Measurements from ENCODE around the gene CNTFR. TPM values are rescaled to one million over a fixed set of nuclear protein-coding genes. Genes with fewer than 3 reads are reported as not detected.

The CNTFR gene
- total RNA-seq, 1 donor from 2014 or later, result 8.6 TPM

- Histone ChIP-seq H3K27ac (no peak overlapping the region), H3K27me3 (no peaks in the 10 kb centered on the region), H3K4me3 (no peak overlapping the region), H3F3A (ENCODE audit: low read depth) (no peaks in the 10 kb centered on the region), H3K9ac (no peak overlapping the region), H3K4me2 (no peak overlapping the region), H2AFZ (replicated peaks) (no peak overlapping the region), H3K4me1 (no peaks in the 10 kb centered on the region), H4K20me1 (ENCODE audit: low read depth) (no peaks in the 10 kb centered on the region), H3K9me3 (ENCODE audit: low read depth) (no peaks in the 10 kb centered on the region), H3K36me3 (no peaks in the 10 kb centered on the region), H3K79me2 (ENCODE audit: low read depth) (no peaks in the 10 kb centered on the region)
- DNase-seq (ENCODE audit: low spot score), result no peak
- Mint-ChIP-seq H3K27me3 (ENCODE audit: insufficient read depth, low read depth) (peaks cover 14% of the 10 kb centered on the region), H3K36me3 (no peaks in the 10 kb centered on the region), H3K27ac (no peak overlapping the region), H3K9me3 (no peaks in the 10 kb centered on the region), H3K4me3 (no peak overlapping the region), H3K4me1 (peaks cover 10% of the 10 kb centered on the region)
- TF ChIP-seq EZH2 (IDR thresholded peaks at IDR 0.05) (no peak), EZH2phosphoT487 (IDR thresholded peaks at IDR 0.05) (no peak)
- TF ChIP-seq, protein P1, sequence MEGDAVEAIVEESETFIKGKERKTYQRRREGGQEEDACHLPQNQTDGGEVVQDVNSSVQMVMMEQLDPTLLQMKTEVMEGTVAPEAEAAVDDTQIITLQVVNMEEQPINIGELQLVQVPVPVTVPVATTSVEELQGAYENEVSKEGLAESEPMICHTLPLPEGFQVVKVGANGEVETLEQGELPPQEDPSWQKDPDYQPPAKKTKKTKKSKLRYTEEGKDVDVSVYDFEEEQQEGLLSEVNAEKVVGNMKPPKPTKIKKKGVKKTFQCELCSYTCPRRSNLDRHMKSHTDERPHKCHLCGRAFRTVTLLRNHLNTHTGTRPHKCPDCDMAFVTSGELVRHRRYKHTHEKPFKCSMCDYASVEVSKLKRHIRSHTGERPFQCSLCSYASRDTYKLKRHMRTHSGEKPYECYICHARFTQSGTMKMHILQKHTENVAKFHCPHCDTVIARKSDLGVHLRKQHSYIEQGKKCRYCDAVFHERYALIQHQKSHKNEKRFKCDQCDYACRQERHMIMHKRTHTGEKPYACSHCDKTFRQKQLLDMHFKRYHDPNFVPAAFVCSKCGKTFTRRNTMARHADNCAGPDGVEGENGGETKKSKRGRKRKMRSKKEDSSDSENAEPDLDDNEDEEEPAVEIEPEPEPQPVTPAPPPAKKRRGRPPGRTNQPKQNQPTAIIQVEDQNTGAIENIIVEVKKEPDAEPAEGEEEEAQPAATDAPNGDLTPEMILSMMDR (IDR thresholded peaks at IDR 0.05), result no peak
Observed at GRCh38 chr9:34544035-34544434, 45.5 kb downstream of the CNTFR start.

- Histone ChIP-seq H3K4me1 (no peaks in the 10 kb centered on the region), H3K4me3 (no peak overlapping the region), H3K27ac (no peak overlapping the region), H3F3A (ENCODE audit: low read depth) (no peaks in the 10 kb centered on the region), H3K9me3 (ENCODE audit: low read depth) (no peaks in the 10 kb centered on the region), H3K4me2 (no peak overlapping the region), H3K9ac (no peak overlapping the region), H4K20me1 (ENCODE audit: low read depth) (no peaks in the 10 kb centered on the region), H3K36me3 (no peaks in the 10 kb centered on the region), H3K79me2 (ENCODE audit: low read depth) (no peaks in the 10 kb centered on the region), H3K27me3 (no peaks in the 10 kb centered on the region), H2AFZ (replicated peaks) (no peak overlapping the region)
- Mint-ChIP-seq H3K4me1 (no peaks in the 10 kb centered on the region), H3K4me3 (no peak overlapping the region), H3K27me3 (ENCODE audit: insufficient read depth, low read depth) (peaks cover 12% of the 10 kb centered on the region), H3K36me3 (no peaks in the 10 kb centered on the region), H3K27ac (no peak overlapping the region), H3K9me3 (no peaks in the 10 kb centered on the region)
- TF ChIP-seq EZH2 (IDR thresholded peaks at IDR 0.05), result no peak
- no peak for TF ChIP-seq EZH2phosphoT487 (IDR thresholded peaks at IDR 0.05)
- TF ChIP-seq, protein P1 (IDR thresholded peaks at IDR 0.05), result no peak
- no peak for DNase-seq (ENCODE audit: low spot score)
Observed at GRCh38 chr9:34541540-34541939, 48.0 kb downstream of the CNTFR start.

GRCh38 chr9:34540827-34541226, 48.7 kb downstream of the CNTFR start:
- Histone ChIP-seq H4K20me1 (ENCODE audit: low read depth) (no peaks in the 10 kb centered on the region), H3K9ac (no peak overlapping the region), H3K36me3 (no peaks in the 10 kb centered on the region), H3K27me3 (no peaks in the 10 kb centered on the region), H3K27ac (no peak overlapping the region), H3K4me1 (no peaks in the 10 kb centered on the region), H3K9me3 (ENCODE audit: low read depth) (no peaks in the 10 kb centered on the region), H3K4me2 (no peak overlapping the region), H3K79me2 (ENCODE audit: low read depth) (no peaks in the 10 kb centered on the region), H2AFZ (replicated peaks) (no peak overlapping the region), H3K4me3 (no peak overlapping the region), H3F3A (ENCODE audit: low read depth) (no peaks in the 10 kb centered on the region)
- TF ChIP-seq EZH2phosphoT487 (IDR thresholded peaks at IDR 0.05) (no peak), EZH2 (IDR thresholded peaks at IDR 0.05) (no peak)
- TF ChIP-seq, protein P1 (IDR thresholded peaks at IDR 0.05), result no peak
- Mint-ChIP-seq H3K4me3 (no peak overlapping the region), H3K4me1 (no peaks in the 10 kb centered on the region), H3K27ac (no peak overlapping the region), H3K27me3 (ENCODE audit: insufficient read depth, low read depth) (peaks cover 12% of the 10 kb centered on the region), H3K36me3 (no peaks in the 10 kb centered on the region), H3K9me3 (no peaks in the 10 kb centered on the region)
- DNase-seq (ENCODE audit: low spot score), result no peak

Measured in neural progenitor cell (in vitro differentiated cells).